8988T (cell line): Measurements from ENCODE around the gene KIAA1958.

Experiments used
- DNase-seq: peaks from one replicate; pipeline ENCODE4 v3.0.0; 2011

Gene KIAA1958, protein sequence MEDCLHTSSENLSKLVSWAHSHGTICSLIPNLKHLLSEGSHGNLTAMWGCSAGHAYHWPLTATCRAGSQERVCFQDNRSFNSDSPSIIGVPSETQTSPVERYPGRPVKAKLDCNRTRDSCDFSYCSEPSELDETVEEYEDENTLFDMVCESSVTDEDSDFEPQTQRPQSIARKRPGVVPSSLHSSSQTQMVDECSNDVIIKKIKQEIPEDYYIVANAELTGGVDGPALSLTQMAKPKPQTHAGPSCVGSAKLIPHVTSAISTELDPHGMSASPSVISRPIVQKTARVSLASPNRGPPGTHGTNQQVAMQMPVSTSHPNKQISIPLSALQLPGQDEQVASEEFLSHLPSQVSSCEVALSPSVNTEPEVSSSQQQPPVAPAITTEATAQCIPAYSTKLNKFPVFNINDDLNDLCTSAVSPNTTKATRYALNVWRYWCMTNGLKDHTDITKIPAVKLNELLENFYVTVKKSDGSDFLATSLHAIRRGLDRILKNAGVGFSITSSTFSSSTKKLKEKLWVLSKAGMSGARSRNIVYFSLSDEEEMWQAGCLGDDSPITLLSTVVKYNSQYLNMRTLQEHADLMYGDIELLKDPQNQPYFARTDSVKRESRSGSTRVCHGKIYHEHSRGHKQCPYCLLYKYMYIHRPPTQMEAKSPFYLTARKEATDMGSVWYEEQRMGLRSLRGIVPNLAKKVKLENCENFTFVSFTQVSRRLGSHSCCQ

DNA sequence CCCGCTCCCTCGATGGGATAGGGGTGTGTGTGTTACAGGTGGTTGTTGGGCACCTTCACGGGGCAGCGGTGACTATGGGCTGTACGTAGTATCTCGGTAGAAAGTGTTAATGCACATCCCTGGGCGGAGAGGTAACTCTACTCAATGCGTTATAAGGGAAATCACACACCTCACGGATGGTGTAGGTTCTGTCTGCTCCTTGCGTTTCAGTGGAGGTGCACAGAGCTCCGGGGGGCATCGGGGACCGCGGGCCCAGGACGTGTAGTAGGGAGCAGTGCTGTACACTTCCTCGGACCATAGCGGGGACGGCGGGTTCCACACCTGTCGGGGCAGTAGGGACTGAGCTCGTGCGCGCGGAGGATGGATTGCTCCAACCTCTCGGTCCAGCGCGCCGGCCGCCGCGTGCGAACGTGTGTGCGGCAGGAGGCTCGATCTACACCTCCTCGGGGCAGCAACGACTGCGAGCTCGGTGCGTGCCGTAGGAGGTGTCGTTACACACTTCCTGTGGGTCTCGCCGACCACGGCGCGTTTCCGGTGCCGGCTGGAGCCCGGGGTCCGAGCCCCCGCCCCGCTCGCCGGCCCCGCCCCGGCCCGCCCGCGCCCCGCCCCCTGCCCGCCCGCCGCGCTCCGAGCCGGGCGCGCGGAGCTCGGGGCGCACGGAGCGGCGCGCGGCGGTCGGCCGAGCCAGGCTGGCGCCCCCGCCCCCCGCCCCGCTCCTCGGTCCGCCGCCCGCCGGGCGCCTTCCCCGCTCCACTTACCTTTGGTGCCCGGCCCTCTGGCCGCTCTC, at the start of gene KIAA1958:
Gene KIAA1958, plus strand, starts transcription at position 607 of the 787 bp plus-strand sequence. CDS start 87,254 bp downstream, outside the sequence.
- peak; percentile 93 for DNase-seq

DNA sequence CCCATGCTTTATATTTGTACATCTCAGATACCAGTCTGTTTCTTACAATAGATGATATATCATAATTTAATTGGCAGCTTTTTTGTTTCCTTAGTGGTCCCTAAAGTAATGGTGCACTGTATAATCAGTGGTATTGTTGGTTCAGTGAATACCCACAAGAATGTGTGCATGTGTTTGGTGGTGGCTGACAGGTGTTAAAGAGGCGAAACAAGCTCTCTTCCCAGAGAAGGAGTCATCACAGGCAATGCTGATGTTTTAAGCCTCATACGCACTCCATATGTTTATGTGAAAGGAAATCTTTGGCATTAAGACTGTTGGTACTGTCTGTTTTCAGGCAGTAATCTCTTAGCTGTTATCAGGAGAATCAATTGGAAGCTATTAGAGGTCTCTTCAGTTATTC, 49.2 kb upstream of the KIAA1958 start:
- DNase-seq = no peak

DNA sequence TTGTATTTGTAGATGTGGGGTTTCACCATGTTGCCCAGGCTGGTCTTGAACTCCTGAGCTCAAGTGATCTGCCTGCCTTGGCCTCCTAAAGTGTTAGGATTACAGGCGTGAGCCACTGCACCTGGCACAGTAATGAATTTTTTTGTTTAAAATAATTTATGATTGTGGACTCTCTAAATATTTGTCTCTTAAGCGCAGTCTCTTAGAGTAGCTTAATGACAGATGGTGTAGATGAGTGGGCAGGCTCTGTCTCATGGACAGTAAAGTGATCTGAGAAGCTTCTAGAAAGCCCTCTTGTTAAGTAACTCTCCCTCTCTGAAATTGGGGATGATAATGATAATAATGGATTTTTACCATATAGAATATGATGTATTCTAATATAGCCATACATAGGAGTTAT, 47.5 kb upstream of the KIAA1958 start:
- no peak for DNase-seq

DNA sequence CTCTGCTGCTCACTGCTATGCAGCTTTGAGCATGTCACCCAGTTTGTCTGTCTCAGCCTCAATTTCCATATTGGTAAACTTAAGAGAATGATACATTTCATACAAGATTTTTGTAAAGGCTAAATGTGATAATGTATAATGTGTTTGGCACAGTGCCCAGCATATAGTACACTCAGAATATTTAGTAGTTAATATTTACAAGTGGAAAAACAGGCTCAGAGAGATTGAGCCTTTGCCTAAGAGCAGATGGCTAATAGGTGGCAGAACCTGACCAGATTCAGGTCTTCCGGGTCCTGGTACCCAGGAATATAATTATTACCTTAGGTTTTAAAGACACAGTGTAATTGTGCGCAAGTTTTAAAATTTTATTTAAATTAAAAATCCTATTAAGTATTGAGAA, 46.8 kb upstream of the KIAA1958 start:
- no peak for DNase-seq

DNA sequence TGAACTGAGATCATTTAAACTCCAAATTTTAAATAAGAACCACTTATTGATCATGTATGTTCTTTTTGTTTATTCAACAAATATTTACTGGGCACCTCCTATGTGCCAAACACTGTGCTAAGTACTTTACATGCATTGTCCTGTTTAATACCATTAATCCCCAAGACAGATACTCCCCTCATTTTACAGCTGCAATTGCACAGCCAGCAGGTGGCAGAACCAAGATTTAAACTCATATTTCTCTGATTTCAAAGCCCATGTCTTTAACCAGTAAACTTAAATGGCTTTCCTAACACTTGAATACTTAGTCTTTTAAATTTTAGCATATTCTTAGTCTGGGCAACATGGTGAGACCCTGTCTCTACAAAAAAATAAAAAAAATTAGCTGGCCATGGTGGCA, 43.4 kb upstream of the KIAA1958 start:
- no peak for DNase-seq

DNA sequence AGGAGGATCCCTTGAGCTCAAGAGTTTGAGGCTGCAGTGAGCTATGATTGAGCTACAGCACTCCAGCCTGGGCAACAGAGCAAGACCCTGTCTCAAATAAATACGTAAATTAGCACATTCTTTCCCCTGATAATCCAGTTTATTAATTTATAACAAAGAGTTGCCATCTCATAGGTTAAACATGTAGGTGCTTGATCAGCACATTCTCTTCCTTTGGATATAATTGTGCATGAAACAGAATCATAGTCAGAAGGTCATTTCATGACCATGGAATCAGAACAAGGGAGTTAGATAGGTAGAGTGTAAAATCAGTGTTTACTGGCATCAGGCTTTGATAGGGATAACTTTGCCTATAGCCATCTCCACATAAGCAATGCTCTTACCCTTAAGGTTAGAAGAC, 43.0 kb upstream of the KIAA1958 start:
- DNase-seq = no peak

DNA sequence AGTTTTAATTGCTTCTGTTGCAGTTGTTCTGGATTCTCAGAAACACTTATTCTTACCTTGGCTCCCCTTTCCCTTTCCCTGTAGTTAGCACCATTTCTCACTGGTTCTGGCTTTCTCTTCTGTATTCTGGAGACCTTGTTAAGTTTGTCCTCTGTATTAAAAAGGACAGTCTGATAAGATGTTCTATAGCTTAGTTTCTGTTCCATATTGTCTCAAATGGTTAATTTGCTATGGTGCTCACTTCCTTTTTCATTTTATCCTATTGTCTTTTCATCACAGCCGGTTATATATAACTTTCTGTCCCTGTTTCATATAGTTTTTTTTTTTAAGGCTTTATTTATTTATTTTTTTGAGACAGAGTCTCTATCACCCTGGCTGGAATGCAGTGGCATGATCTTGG, 41.4 kb upstream of the KIAA1958 start:
- no peak for DNase-seq

DNA sequence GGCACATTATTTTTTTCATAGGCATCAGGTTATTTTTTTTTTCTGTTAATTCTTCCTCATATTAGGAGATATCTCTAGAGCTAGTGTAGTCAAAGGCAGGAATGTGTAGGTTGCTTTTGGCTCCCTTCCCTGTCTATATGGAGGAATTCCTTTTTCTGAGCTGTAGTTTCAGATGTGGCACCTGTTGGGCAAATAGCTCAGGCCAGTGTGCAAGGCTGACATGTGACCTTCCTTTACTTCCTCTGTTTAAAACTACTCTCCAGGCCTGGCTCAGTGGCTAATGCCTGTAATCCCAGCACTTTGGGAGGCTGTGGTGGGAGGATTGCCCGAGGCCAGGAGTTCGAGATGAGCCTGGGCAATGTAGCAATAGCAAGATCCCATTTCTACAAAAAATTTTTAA, 40.5 kb upstream of the KIAA1958 start:
- no peak for DNase-seq

DNA sequence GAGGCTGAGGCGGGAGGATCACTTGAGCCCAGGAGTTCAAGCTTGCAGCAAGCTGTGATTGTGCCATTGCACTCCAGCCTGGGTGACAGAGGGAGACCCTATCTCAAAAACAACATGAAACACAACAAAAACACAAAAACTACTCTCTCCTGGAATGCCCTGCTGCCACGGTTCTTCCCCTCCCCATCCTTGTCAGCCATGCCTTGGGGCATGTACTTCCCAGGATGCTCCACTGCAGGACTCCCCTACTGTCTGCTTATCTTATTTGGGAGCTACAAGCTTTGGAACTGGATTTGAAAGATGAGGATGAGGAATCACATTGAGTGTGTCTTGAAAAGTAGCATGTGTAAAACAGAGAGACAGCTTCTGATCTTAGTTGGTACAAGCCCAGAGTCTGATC, 40.1 kb upstream of the KIAA1958 start:
- no peak for DNase-seq

DNA sequence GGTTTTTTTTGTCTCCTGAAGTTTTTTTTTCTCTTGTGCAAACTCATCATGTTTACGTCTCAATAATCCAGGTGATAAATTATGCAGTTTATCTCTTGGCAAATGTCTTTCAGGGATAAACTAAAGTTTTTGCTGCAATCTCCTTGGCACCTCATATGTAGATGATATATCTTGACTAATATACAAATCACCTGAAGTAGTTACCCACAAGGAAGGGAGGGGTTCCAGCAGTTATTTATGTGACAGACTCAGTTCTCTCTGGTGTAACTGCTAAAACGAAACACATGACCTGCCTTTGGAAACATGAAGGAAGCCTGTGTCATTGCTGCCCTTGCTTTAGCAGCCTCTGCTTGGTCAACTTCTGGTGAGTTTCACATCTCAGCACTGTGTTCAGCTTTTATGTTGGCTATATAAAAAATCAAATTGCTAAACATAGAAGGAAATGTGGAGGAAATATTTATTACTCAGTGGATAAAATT, 39.3 kb upstream of the KIAA1958 start:
- DNase-seq = no peak

DNA sequence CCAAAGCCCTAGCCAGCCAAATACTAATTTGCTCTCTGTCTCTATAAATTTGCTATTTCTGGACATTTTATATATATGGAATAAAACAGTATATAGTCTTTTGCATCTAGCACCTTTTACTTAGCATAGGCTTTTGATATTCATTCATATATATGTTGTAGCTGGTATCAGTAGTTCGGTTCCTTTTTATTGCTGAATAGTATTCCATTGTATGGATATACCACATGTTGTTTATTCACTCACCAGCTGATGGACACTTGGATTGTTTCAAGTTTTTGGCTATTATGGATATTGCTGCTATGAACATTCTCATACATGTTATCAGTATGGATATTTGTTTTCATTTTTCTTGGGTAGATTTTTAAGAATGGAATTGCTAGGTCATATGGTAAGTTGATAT, 23.8 kb upstream of the KIAA1958 start:
- DNase-seq = no peak

DNA sequence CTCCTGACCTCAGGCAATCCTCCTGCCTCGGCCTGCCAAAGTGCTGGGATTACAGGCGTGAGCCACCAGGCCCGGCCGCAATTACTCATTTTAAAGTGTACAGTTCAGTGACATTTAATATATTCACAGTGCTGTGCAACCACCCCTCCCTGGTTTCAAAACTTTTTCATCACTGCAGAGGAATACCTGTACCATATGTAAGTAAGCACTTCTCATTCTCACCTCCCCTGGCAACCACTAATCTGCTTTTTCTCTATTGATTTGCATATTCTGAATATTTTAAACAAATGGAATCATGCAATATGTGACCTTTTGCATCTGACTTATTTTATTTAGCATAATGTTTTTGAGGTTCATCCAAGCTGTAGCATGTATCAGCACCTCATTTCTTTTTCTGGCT, 21.3 kb upstream of the KIAA1958 start:
- DNase-seq = no peak

DNA sequence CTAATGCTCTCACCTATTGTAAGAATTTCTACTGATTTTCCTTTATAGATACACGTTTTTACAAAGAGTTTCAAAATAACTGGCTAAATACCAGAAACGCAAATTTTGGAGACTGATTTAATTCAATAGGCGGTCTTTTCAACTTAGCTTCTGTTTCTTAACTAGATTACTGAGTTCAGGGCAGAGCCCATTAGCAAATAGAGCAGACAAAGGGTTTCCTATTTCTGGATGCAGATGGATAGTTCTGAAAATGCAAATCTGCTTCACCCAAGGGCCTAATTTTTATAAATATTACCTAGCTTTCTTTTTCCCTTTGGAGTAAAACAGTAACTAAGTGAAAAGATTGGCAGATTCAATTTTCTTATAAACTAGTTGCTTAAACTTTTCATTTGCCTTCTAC, 13.6 kb upstream of the KIAA1958 start:
- DNase-seq = no peak

DNA sequence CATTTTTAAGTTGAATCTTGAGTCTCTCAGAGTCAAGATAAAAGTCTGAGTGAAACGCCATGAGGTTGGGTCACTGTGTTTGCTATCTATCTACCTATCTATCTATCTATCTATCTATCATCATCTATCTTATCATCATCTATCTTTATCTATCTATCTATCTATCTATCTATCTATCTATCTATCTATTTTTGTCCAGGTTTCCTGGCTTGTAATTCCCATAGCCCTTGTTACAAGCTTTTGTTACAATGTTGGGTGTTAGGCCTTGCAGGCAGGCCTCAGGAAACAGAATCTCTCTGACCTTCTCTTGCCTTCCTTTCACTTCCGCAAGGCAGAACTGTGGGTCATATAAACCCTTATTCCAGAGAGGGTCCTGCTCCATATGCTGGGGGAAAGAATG, 12.6 kb upstream of the KIAA1958 start:
- DNase-seq = no peak

DNA sequence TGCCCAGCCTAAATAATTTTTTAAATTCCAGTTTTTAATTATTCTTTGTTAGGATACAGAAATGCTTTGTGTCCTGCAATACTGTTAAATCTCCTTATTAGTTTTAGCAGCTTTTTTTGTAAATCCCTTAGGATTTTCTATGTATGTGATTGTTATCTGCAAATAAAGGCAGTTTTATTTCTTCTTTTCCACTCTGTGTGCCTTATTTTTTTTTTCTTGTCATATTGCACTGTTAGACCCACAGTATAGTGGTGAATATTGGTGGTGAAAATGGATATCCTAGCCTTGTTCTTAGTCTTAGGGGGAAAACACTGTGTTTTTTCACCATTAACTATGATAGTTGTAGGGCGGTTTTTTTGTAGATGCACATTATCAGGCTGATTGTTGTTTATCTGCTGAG, 11.3 kb upstream of the KIAA1958 start:
- DNase-seq = no peak

DNA sequence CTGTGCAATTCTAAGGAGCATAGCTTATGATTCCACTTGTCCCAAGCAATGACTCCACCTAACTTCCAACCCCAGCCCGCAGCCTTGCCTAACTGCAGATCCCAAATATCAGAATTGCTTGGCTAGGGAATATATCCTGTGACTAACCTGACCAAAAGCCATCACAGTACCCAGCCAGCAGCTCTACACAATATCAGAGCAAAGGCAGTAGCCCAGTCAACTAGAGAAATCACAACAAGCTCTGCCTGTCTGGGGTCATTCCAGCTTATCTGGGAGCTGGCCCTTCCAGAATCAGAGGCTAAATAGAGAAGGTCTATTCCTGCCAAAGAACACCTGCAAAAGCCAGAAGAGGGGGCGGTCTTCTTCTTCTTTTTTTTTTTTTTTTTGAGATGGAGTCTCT, 9.3 kb upstream of the KIAA1958 start:
- no peak for DNase-seq

DNA sequence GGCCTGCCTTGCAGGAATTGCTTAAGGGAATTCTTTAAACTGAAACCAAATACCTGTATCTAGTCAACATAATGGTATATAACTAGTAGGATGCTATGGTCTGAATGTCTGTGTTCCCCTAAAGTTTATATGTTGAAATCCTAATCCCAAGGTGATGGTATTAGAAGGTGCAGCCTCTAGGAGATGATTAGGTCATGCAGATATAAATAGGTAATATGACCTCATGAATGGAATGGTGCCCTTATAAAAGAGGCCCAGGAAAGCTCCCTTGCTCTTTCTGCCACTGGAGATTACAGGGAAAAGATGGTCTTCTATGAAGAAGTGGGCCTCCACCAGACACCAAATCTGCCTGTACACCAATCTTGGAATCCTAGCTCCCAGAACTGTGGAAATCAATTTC, 7.4 kb upstream of the KIAA1958 start:
- no peak for DNase-seq

DNA sequence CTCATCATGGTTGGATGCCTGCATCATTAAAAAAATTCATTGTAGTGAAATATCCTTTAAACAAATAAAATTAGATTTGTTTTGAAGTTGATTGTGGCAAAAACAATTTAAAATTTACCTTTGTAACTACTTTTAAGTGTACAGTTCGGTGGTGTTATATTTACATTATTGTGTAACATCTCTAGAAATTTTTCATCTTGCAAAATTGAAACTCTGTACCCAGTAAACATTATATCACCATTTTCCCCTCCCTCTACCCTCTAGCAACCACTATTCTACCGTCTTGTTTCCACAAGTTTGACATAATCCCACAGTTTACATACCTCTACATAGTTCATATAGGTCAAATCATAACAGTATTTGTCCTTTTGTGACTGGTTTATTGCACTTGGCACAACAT, 2.0 kb upstream of the KIAA1958 start:
- DNase-seq = no peak

DNA sequence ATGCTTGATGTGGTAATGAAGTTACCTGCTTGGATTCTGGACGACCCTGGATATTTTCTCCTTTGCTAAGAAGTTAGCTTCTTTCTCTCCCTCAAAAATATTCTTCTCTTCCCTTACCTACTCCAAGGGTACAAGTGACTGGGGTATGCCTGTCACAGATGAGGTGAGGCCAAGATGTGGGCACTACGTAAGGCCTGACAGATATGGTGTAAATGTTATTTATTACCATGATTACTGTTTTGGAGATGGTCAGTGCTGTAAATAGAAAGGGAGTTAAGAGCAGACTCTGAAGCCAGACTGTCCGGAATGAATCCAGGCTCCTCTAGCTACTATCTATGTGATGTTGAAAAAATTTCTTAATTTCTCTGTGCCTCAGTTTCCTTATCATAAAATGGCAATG, 1.1 kb upstream of the KIAA1958 start:
- no peak for DNase-seq

DNA sequence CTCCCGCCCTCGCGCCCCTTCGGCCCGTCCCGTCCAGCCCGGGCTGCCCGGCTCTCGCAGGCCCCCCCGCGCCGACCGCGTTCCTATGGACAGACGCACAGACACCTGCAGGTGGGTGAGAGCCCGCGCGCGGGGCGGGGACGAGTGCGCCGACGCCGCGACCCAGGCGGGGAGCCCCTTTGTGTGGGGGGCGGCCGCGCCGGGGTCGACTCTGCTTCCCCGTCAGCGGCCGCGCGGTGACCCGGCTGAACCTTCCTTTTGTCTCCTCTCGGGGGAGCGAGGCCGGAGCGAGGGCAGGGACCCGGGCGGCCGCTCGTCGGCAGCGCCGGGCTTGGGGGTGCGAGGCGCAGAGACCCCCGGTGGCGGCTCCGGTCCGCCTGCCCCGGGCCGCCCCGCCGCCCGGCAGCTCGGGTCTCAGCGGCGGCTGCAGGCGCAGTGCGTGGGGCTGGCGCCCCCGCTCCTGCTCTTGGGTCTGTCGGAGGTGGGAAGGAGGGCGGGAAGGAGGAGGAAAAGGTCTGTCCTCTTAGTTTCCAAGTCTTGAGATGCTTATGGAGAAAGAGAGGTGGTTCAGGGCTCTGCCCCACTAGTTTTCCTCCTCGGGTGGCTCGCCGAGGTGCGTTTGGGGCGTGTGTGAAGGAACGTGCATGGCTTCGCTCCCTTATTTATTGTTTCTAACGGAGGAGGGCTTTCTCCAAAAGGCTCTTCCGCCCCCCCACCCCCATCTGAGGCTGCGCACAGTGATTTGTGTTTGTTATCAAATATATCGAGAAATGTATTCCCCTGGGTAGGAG, 576 bp downstream of the KIAA1958 start:
- DNase-seq = peak; percentile 81

DNA sequence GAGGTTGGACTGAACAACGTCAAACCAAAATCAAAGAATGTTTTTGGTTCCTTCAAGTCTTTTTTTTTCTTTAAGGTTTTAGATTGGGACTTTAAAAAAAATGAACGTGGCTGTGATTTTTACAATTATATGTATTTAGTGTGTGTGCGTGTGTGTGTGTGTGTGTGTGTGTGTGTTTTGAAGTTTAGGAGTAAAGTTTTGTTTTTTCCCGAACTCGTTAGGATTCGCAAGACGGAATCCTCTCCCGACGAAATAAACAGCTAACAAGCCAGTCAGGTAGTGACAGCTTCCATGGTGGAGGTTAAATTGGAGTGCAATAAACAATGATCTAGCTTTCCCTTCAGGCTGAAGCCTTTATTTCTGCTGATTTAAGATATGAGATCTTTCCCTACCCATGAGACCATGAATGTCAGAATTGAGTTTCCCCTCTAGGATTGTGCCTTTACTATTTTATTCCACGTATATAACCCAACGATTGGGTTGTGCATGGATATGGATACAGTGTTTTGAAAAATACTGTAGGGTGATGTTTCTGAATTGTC, 1.2 kb downstream of the KIAA1958 start:
- DNase-seq = no peak

DNA sequence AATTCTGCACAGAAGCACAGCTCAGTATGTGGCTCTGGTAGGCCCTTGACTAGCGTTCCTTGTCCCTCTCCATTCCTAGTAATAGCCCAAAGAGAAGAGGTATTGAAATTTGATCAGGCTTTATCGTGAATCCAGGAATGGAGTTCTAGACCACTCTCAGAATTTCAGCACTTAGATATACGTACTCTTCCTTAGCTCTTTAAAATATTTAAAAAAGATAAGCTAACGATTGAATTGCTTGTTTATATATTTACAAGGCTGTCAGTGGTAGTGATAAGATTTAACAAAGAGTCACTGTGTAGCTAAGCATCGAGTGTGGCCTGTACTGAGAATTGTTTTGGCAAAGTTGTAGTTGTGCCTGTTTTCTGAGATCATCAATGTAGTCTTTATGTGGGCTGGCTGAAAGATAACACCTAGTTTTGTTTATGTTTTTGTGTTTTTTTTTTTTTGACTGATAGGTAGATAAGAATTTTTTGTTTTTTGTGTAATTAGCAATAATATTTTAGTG, 2.5 kb downstream of the KIAA1958 start:
- no peak for DNase-seq
